Measurements from ENCODE around the gene AAMDC. TPM values are rescaled to one million over a fixed set of nuclear protein-coding genes. Genes with fewer than 3 reads are reported as not detected.
A peak's percentile ranks its signal among the peaks of the same experiment; 100 is the strongest.

AAMDC gene
- total RNA-seq, 2 donors from 2014 or later, result 103 to 113 TPM

- Histone ChIP-seq H3K27ac (no peak overlapping the region), H3K36me3 (no peaks in the 10 kb centered on the region), H3K9me3 (no peaks in the 10 kb centered on the region), H3K27me3 (no peaks in the 10 kb centered on the region), H3K4me1 (peaks cover 0 to 8% of the 10 kb centered on the region in 2 donors), H3K4me3 (no peak overlapping the region)
- TF ChIP-seq CTCF (IDR thresholded peaks at IDR 0.05), result no peak
- DNase-seq (ENCODE audit: low spot score), result no peak
Observed at GRCh38 chr11:77791301-77791700, 29.6 kb upstream of the AAMDC start.

- no peaks in the 10 kb centered on the region for H3K36me3 ChIP-seq
- peaks cover 0 to 9% of the 10 kb centered on the region in 2 donors for H3K4me1 ChIP-seq
- no peak overlapping the region for H3K27ac ChIP-seq
- DNase-seq (ENCODE audit: low spot score), result no peak
- no peak overlapping the region for H3K4me3 ChIP-seq
- TF ChIP-seq CTCF (IDR thresholded peaks at IDR 0.05), result no peak
- no peaks in the 10 kb centered on the region for H3K27me3 ChIP-seq
- H3K9me3 ChIP-seq, result no peaks in the 10 kb centered on the region
Observed at GRCh38 chr11:77793972-77794371, 27.0 kb upstream of the AAMDC start.

- Histone ChIP-seq H3K27me3 (no peaks in the 10 kb centered on the region), H3K4me1 (peaks cover 0 to 14% of the 10 kb centered on the region in 2 donors), H3K27ac (peak overlapping the region in 1 of 2 donors; percentile 5), H3K4me3 (no peak overlapping the region), H3K9me3 (no peaks in the 10 kb centered on the region), H3K36me3 (no peaks in the 10 kb centered on the region)
- no peak for DNase-seq (ENCODE audit: low spot score)
- no peak for TF ChIP-seq CTCF (IDR thresholded peaks at IDR 0.05)
Observed at GRCh38 chr11:77799338-77799737, 21.6 kb upstream of the AAMDC start.

- Histone ChIP-seq H3K27ac (no peak overlapping the region), H3K9me3 (no peaks in the 10 kb centered on the region), H3K4me3 (no peak overlapping the region), H3K36me3 (no peaks in the 10 kb centered on the region), H3K4me1 (peaks cover 0 to 14% of the 10 kb centered on the region in 2 donors), H3K27me3 (no peaks in the 10 kb centered on the region)
- no peak for TF ChIP-seq CTCF (IDR thresholded peaks at IDR 0.05)
- no peak for DNase-seq (ENCODE audit: low spot score)
Observed at GRCh38 chr11:77800449-77800848, 20.5 kb upstream of the AAMDC start.

- H3K9me3 ChIP-seq, result no peaks in the 10 kb centered on the region
- H3K27ac ChIP-seq, result no peak overlapping the region
- H3K4me3 ChIP-seq, result no peak overlapping the region
- peaks cover 0 to 9% of the 10 kb centered on the region in 2 donors for H3K4me1 ChIP-seq
- no peaks in the 10 kb centered on the region for H3K27me3 ChIP-seq
- no peak for TF ChIP-seq CTCF (IDR thresholded peaks at IDR 0.05)
- no peaks in the 10 kb centered on the region for H3K36me3 ChIP-seq
- DNase-seq (ENCODE audit: low spot score), result no peak
Observed at GRCh38 chr11:77801477-77801876, 19.5 kb upstream of the AAMDC start.

GRCh38 chr11:77806415-77806814 is 14.5 kb upstream of the AAMDC start:
- no peak for TF ChIP-seq CTCF (IDR thresholded peaks at IDR 0.05)
- peaks cover 0 to 11% of the 10 kb centered on the region in 2 donors for H3K4me1 ChIP-seq
- no peak overlapping the region for H3K4me3 ChIP-seq
- no peak overlapping the region for H3K27ac ChIP-seq
- H3K27me3 ChIP-seq, result no peaks in the 10 kb centered on the region
- no peak for DNase-seq (ENCODE audit: low spot score)
- H3K36me3 ChIP-seq, result no peaks in the 10 kb centered on the region
- no peaks in the 10 kb centered on the region for H3K9me3 ChIP-seq

Measured in right atrium auricular region (tissue), 2 donors.